Peyer's patch (tissue), 4 donors: ENCODE data around the gene CHAF1B.

Experiments
- CTCF ChIP-seq, 6 experiments: fragments of 450-650 bp in 4 of 6; fragments of 200-600 bp in 2 of 6; sonication (generic) in 1 of 6; IDR thresholded peaks; one replicate each; pipeline ENCODE4 v1.5.1; 2017 to 2019; ENCODE audit warnings: antibody characterized with exemption in 6 of 6, mild to moderate bottlenecking in 3 of 6, moderate library complexity in 1 of 6
- POLR2A ChIP-seq, 2 donors: fragments of 450-650 bp; IDR thresholded peaks; one replicate each; pipeline ENCODE4 v1.5.1; 2017; ENCODE audit warnings: antibody characterized with exemption in 2 of 2, mild to moderate bottlenecking in 2 of 2, moderate library complexity in 2 of 2

GRCh38 chr21:36461277-36461917 lies 76.2 kb downstream of the CHAF1B start:
- TF ChIP-seq CTCF (IDR thresholded peaks at IDR 0.05) (no peak), POLR2A (IDR thresholded peaks at IDR 0.05) (no peak)
